Prostate gland (tissue), 2 donors: Measurements from ENCODE around the gene RIMBP3B.
"Not testable (repeated sequence)": the region's sequence is repeated elsewhere in the genome, so short reads cannot be mapped to it uniquely, and the experiment has no call there.

Experiments
- POLR2AphosphoS5 ChIP-seq: sonication (generic); formaldehyde crosslinking; IDR thresholded peaks from one replicate; pipeline ENCODE4 v1.6.1; 2017; ENCODE audit warnings: antibody characterized with exemption
- TF ChIP-seq, protein P1 (sequence below), 4 experiments: fragments of 200-600 bp in 2 of 4; fragments of 450-650 bp in 2 of 4; sonication (generic) in 2 of 4; IDR thresholded peaks; 1 replicate in 3 of 4; 2 replicates in 1 of 4; pipeline ENCODE4 v1.5.1; 2016 to 2019; ENCODE audit warnings: antibody characterized with exemption in 4 of 4, mild to moderate bottlenecking in 2 of 4, moderate library complexity in 2 of 4

DNA sequence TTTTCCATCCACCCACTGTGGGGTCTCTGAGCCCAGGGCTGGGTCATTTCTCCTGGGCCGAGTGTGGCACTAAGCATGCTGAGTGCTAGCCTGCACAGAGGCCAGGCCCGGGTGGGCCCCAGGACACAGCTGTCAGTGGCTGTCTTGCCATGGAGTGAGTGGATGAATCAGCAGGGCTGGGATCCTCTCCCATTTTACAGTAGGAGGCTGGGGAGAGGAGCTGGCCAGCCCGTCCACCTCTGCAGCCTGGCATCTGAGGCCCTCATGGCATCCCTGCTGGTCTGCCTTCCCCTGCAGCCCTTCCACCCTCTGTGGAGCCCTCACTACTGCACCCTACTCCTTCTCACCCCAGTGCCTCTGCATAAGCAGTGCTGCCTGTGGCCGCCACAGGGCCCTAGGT lies 21.1 kb upstream of the RIMBP3B start:
- TF ChIP-seq, protein P1, sequence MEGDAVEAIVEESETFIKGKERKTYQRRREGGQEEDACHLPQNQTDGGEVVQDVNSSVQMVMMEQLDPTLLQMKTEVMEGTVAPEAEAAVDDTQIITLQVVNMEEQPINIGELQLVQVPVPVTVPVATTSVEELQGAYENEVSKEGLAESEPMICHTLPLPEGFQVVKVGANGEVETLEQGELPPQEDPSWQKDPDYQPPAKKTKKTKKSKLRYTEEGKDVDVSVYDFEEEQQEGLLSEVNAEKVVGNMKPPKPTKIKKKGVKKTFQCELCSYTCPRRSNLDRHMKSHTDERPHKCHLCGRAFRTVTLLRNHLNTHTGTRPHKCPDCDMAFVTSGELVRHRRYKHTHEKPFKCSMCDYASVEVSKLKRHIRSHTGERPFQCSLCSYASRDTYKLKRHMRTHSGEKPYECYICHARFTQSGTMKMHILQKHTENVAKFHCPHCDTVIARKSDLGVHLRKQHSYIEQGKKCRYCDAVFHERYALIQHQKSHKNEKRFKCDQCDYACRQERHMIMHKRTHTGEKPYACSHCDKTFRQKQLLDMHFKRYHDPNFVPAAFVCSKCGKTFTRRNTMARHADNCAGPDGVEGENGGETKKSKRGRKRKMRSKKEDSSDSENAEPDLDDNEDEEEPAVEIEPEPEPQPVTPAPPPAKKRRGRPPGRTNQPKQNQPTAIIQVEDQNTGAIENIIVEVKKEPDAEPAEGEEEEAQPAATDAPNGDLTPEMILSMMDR (IDR thresholded peaks at IDR 0.05): not testable (repeated sequence)
- TF ChIP-seq POLR2AphosphoS5: not testable (repeated sequence)
